AG04450 (cell line): Measurements from ENCODE around the gene SERTM2. TPM values are rescaled to one million over a fixed set of nuclear protein-coding genes. Genes with fewer than 3 reads are reported as not detected.

Experiments
- CTCF ChIA-PET: fragments of 300-600, 350-600 bp; formaldehyde crosslinking; extraction: SDS; loops from one replicate; lab custom pipeline; 2022; ENCODE audit warnings: antibody characterized with exemption, inconsistent platforms; lab: Charles Lee
- POLR2A ChIA-PET: fragments of 350-600 bp; formaldehyde crosslinking; extraction: SDS; loops from one replicate; lab custom pipeline; 2021; ENCODE audit warnings: antibody characterized with exemption, inconsistent platforms; lab: Yijun Ruan, JAX
- DNase-seq: peaks from one replicate; pipeline ENCODE4 v3.0.0-alpha.2; 2011; ENCODE audit warnings: low read depth, low spot score
- H3K27ac ChIP-seq: one replicate; pipeline ENCODE4 v1.5.1; 2012; ENCODE audit warnings: low read depth, low read length, control low read depth
- H3K27me3 ChIP-seq: one replicate; pipeline ENCODE4 v1.6.0; 2012; ENCODE audit warnings: low read length; ENCODE audit not compliant: control insufficient read depth, insufficient read depth
- H3K4me3 ChIP-seq: 2 replicates; pipeline ENCODE4 v1.5.1; 2011; ENCODE audit warnings: mild to moderate bottlenecking, low read depth, low read length, control low read depth
- H3K9me3 ChIP-seq: 2 replicates; pipeline ENCODE4 v1.5.1; 2012; ENCODE audit warnings: low read length; ENCODE audit not compliant: control insufficient read depth, insufficient read depth
- polyA plus RNA-seq: library from polyadenylated mRNA; depleted of rRNA; stranded (reverse); fragments of >200 nt; gene quantifications from 2 replicates; pipeline ENCODE4 v1.2.3, GENCODE V29; 2011
- TF ChIP-seq, protein P1 (sequence below): IDR thresholded peaks from 2 replicates; pipeline ENCODE4 v1.5.1; 2011; ENCODE audit warnings: low read depth, low read length, control low read depth, inconsistent platforms

Gene SERTM2
- polyA plus RNA-seq, 1 experiment = 0.02 TPM

DNA sequence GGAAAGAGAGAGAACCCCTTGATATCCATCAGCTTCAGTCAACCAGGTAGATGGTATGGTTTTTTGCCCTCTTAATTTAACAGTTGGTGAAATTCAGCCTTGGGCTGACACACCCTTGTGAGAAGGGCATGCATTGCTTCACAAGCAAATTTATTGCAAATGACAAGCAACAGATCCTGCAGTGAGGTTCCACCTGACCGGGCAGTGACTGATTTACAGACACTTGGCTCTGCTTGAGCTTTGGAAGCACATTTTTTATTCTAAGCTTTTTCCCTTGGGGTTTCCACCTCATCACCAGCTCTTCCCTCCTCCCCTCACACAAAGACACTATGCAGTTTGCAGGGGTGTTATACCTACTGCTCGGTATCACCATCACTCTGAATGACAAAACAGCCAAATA, 28.3 kb upstream of the SERTM2 start:
- Histone ChIP-seq H3K27ac (no peak overlapping the region), H3K9me3 (no peaks in the 10 kb centered on the region), H3K4me3 (no peak overlapping the region), H3K27me3 (no peaks in the 10 kb centered on the region)
- POLR2A ChIA-PET = no interaction called here
- TF ChIP-seq, protein P1, sequence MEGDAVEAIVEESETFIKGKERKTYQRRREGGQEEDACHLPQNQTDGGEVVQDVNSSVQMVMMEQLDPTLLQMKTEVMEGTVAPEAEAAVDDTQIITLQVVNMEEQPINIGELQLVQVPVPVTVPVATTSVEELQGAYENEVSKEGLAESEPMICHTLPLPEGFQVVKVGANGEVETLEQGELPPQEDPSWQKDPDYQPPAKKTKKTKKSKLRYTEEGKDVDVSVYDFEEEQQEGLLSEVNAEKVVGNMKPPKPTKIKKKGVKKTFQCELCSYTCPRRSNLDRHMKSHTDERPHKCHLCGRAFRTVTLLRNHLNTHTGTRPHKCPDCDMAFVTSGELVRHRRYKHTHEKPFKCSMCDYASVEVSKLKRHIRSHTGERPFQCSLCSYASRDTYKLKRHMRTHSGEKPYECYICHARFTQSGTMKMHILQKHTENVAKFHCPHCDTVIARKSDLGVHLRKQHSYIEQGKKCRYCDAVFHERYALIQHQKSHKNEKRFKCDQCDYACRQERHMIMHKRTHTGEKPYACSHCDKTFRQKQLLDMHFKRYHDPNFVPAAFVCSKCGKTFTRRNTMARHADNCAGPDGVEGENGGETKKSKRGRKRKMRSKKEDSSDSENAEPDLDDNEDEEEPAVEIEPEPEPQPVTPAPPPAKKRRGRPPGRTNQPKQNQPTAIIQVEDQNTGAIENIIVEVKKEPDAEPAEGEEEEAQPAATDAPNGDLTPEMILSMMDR = no peak
- no peak for DNase-seq
- CTCF ChIA-PET = no interaction called here

DNA sequence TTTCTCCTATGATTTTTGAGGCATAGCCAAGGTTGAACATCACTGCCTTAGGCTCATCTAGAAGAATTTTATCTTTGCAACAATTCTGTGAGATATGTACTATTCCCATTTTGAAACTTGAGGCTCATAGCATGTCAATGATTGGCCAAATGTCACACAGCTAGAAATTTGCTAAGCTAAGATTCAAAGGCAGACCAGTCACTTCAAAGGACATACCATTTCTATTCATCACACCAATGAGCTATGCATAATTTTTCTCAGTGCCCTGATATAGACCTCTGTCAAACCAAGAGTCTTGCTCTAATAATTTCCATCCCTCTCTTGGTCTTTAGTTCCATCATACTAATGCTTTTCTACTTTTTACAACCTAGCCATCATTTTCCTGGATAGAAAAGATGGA, 27.6 kb upstream of the SERTM2 start:
- Histone ChIP-seq H3K9me3 (no peaks in the 10 kb centered on the region), H3K27me3 (no peaks in the 10 kb centered on the region), H3K27ac (no peak overlapping the region), H3K4me3 (no peak overlapping the region)
- no peak for DNase-seq
- POLR2A ChIA-PET = no interaction called here
- TF ChIP-seq, protein P1 = no peak
- CTCF ChIA-PET = no interaction called here

DNA sequence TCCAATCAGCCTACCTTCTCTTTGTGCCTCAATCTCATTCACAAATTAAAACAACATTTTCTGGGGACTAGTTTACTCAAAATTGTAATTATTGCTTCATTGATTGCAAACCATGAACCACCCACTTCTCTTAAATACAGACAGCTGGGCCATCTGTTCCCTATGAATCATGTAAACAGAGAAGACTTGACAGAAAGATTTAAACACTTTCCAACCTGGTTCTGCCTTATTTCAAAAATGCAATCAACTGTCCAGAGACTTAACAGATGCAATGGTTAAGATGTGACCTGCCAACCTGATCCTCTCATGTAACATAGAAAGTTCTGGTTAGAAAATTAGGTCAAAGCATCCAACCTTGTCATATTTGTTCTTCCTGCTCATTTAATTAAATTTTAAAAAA, 20.8 kb upstream of the SERTM2 start:
- DNase-seq = no peak
- TF ChIP-seq, protein P1 = no peak
- POLR2A ChIA-PET = no interaction called here
- Histone ChIP-seq H3K27me3 (no peaks in the 10 kb centered on the region), H3K27ac (no peak overlapping the region), H3K9me3 (no peaks in the 10 kb centered on the region), H3K4me3 (no peak overlapping the region)
- CTCF ChIA-PET = no interaction called here

DNA sequence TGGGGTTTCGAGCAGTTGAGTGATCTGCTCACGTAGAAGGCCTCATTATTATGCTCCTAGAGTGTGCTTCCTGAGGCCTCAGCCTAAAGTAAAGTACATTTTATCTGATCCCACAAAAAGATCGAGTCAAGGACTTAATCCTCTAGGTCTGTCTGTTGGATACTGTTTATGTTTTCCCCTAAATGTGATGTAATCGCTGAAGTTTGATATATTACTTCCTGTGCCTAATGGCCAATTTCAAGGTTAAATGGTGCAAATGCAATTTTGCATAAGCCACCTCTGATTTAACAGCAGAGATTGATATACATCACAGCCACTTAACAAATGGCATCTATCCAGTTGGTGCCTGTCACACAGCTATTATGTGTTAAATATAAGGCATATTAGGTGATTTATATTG, 19.4 kb upstream of the SERTM2 start:
- Histone ChIP-seq H3K27me3 (no peaks in the 10 kb centered on the region), H3K9me3 (no peaks in the 10 kb centered on the region), H3K4me3 (no peak overlapping the region), H3K27ac (no peak overlapping the region)
- no peak for DNase-seq
- ChIA-PET CTCF (no interaction called here), POLR2A (no interaction called here)
- TF ChIP-seq, protein P1 = no peak

DNA sequence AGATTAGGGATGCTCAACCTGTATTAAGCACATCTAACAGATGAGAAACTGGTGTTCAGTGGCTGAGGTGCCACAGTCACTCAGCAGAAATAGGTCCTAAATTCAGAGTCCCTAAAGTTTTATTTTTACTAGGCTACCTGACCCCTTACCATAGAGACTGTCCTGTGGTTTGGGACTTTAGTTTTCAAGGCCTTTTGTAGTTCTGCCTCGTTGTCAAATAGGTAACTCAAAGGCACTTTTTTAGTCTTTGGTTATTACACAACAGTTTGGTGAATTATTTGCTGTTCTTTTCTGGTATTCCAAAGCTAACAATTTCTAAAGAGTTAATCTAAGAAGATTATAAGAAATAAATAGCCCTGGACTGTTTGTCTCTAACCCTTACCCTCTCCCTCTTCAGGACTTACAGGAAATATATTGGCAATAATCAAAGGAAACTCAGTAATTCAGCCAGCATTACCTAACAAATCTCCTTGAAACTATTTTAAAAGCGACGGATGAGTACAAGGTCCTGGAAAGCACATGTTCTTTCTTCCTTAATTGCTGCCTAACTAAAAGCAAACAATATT, 12.8 kb upstream of the SERTM2 start:
- Histone ChIP-seq H3K27ac (no peak overlapping the region), H3K4me3 (no peak overlapping the region), H3K9me3 (no peaks in the 10 kb centered on the region), H3K27me3 (no peaks in the 10 kb centered on the region)
- DNase-seq = no peak
- POLR2A ChIA-PET = no interaction called here
- CTCF ChIA-PET = no interaction called here
- TF ChIP-seq, protein P1 = no peak
